ENCODE data around the gene AUTS2.
"Not testable (repeated sequence)": the region's sequence is repeated elsewhere in the genome, so short reads cannot be mapped to it uniquely, and the experiment has no call there.

AUTS2 gene

GRCh38 chr7:70233776-70234175, 635.5 kb downstream of the AUTS2 start:
- no peak for DNase-seq

- no peak for DNase-seq
Observed at GRCh38 chr7:70237256-70237655, 639.0 kb downstream of the AUTS2 start.

GRCh38 chr7:70237831-70238575, 639.7 kb downstream of the AUTS2 start:
- DNase-seq = no peak

DNA sequence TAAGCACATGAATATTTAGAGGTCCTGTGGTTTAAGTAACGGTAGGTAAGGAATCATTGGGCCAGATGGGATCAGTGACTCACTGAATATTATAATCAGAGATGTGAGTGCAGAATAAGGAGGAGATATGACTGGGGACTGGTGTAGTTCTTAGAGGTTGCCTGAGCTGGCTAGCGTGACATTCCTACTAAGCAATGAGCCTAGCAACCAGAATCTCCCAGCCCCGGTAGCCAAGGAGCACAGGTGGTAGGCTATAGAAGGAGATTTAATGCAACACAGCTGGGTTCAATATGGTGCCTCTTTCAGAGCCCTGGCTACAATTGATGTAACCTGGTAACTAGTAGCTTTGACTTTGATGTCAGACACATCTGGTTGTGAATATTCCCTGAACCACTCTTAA, 641.6 kb downstream of the AUTS2 start:
- no peak for DNase-seq

DNA sequence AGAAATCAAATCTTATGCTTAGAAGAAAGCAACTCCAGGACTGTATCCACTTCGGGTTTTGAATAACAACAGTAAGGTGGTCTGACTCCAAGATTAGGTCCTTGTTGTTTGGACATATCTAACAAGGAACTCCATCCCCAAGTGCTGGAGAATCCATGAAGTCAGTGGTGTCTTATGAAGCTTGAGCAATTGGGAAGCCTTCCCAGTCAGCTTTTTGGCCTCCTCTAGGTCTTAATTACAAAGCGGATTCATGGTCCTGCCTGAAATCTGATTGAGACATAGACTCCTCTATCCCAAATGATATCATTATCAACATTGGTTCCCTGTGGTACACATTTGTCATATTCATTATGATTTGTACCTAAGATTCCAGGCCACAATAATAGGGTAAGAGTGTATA, 642.6 kb downstream of the AUTS2 start:
- DNase-seq = no peak

DNA sequence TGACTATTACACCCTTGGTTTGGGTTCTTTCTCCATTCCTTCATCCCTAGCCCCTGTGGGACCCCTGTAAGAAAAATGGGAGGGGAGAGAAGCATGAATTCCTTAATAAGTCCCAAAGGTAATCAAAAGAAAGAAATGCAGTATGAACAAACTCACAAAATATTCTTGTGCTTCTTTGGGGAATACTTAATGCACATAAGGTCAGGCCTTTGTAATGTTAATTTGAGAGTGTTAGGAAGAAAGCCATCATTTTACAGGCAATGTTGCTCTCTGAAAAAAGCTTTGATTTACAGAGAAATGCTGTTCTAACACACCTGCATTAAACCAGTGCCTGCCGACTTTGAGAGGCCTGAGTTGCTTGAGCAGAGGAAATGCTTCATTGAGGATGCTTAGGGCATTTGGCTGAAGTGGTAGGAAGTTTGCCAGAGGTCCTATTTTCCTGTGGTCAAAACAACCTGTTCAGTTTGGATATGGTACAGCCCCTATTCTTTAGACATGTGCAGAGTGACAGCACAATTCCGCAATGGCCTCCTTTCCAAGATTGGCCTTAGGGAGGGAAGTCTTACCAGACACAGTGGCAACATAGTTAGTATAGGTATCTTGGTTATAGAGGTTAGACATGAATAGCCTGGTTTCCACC, 643.4 kb downstream of the AUTS2 start:
- no peak for DNase-seq

DNA sequence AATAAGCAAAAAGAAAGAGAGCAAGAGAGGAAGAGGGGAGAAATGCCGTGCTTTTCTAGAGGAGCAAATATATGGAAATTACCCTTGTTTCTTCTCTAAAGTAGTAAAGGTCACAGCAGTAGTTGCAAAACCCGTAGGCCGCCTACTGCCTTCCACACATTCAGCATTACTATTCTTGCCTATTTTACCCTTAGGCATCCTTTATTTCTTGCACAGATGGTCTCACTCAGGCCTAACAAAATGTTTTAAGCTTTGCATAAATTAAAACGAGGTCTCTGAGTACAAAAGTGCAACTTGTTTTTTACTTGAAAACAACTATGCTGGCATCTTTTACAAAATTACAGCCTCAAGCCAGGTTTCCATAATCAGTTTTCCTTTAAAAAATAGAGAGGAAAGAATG, 644.6 kb downstream of the AUTS2 start:
- no peak for DNase-seq

GRCh38 chr7:70243443-70243842, 645.2 kb downstream of the AUTS2 start:
- DNase-seq = no peak

DNA sequence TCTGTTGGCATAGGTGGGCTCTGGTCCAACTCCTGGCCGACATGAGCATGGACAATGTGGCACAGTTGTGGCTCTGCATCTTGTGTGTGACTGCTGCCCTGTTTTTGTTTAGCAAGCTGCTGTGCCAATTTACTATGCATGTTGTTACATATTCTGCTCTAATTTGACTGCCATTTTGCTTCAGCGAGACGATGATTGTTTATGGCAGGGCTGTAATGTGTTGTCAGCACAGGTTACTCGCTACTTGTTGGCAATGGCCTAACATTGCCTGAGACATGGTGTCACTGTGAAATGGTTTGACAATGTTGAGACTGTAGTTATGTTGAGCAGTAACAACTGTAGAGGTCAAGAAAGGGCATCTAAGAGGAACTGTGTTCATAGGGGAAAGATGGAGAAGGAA, 659.6 kb downstream of the AUTS2 start:
- DNase-seq = no peak

DNA sequence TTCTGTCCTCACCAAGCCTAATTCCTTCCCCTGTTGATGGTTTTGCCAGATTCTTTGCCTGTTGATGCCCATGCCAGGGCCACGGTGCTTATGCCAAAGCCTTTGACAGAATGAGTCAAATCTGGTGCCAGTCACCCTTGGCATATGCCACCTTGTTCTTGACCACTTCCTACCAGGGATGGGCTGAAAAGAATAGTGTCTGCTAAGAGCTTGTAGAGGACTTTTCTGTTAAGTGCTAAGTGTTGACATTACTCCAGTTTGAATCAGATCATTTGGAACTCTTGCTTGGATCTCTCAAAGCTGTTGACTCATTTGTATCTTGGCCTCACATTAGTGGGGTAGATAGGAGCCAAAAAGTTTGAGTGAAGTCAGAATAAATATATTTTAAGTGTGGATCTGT, 661.2 kb downstream of the AUTS2 start:
- DNase-seq = no peak

DNA sequence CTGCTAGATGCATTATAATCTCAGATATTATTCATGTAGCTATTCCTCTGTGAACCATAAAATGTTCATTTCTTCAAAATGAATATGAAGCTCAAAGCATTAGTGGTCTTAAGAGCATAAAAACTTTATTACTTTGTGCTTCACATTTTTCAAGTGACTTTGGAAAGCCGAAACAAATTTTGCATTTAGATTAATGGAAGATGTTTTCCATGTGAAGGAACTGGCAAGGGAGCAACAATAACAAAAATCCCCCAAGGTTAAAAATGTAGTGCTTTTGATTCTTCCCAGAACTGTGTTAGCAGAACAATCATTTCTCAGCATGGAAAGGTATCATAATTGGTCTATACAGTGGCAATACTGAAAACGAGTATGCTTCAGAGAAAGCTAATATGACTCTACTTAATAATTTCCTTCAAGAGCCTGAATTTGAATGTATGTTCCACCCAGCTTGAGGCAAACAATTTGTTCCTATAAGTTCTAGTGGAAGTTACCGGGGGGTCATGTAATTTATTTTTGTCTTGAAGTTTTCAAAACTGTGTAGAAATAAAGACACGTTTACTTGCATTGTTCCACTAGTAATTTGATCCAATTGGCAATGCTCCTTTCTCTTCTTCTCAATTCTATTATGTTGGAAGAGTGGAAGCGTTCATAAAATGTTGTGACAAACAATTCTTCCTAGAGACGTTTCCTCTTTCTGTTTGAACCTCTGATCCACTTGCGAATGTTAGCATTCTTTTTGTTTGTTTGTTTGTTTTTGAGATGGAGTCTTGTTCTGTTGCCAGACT, 665.4 kb downstream of the AUTS2 start:
- no peak for DNase-seq

DNA sequence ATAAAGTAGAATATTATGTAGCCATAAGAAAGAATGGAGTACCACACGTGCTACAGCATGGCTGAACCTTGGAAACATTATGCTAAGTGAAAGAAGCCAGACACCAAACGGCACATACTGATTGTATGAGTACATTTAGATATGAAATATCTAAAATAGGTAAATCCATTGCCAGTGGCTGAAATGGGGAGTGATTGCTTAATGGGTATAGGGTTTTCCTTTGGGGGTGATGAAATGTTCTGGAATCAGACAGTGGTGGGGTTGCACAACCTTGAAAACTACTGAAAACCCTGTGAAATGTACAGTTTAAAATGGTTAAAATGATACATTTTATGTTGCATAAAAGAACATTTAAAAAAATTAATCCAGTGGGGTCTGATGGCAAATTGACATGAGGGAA, 667.9 kb downstream of the AUTS2 start:
- no peak for DNase-seq

- no peak for DNase-seq
Observed at GRCh38 chr7:70267381-70268120, 669.3 kb downstream of the AUTS2 start.

- DNase-seq = no peak
Observed at GRCh38 chr7:70268179-70268578, 669.9 kb downstream of the AUTS2 start.

DNA sequence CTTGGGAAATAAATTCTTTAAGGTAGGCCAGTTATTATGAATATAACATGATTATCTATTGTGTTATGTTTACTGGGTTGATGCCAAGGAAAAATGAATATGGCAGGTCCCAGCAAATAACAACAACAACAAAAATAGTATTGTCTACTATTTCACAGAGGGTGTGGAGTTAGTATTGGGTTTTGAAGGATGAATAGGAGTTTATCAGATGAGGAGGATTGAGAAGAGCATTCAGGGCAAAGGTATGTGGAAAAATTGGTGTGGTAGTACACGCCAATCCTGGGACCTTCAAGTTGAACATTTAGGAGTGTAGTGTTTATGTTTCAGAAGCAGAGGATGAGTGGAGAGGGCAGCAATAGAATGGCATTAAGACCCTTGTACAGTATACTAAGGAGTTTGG, 671.9 kb downstream of the AUTS2 start:
- DNase-seq = no peak

DNA sequence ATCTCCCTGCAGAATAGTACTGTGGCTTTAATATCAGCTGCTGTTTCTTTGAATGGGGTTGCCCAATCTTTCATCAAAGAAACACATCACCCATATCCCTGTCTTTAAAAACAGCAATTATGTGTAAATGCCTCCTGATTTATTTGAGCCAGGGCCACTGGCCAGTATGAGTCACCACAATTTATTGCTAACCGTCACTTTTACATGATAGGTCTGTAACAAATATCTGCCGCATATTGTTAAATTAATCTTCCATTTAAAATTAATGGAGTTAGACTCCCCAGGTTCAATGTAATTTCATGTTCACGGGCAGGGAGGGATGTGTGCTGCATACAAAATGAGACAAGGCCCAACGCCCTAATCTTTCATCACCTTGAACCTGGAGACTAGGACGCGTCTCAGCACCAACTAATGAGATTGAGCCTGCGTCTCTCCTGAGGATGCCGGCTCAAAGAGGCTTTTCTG, 673.4 kb downstream of the AUTS2 start:
- DNase-seq = no peak

DNA sequence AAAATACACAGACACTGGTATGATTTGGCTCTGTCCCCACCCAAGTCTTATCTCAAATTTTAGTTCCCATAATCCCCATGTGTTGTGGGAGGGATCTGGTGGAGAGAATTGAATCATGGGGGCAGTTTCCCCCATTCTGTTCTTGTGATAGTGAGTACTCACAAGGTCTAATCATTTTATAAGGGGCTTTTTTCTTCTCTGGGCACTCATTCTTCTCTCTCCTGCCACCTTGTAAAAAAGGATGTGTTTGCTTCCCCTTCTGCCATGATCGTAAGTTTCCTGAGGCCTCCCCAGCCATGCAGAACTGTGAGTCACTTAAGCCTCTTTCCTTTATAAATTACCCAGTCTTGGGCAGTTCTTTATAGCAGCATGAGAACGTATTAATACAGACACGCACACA, 677.3 kb downstream of the AUTS2 start:
- DNase-seq = not testable (repeated sequence)

DNA sequence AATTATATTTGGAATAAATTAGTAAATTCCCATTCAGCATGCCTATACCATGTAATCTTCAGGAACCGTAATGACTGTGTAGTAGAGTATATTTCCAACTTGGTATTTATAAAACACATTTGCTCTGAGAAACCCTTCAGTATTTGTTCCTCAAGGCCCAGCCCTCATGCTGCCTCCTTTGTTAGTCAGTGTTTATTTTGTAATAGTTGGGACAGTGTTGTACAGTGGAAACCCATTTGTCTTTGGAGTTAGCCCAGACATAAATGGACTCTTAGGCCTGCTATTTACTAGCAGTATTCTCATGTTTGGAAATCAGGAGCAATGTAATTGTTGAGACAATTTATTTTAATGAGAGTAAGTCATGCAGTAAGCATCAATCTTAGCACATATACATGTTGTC, 686.9 kb downstream of the AUTS2 start:
- no peak for DNase-seq

GRCh38 chr7:70285854-70286253, 687.6 kb downstream of the AUTS2 start:
- DNase-seq = no peak

GRCh38 chr7:70288781-70289456, 690.6 kb downstream of the AUTS2 start:
- no peak for DNase-seq

DNA sequence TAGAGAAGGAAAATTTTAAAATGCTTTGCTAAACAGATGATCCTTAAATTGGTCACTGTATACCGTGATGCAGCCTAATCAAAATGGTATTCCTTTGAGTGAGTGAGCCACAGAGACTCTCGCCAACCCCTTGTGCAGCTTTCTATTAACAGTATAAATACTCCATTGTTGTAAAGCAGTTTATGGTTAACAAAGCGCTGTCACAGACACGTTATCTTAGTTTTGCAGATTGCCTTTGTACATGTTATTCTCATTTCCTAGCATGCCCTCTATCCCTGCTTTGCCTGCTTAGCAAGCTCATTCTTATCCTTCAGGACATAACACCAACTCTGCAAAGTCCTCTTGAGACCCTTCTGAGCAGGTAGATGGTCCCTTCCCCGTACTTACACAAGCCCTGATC, 694.4 kb downstream of the AUTS2 start:
- no peak for DNase-seq

GRCh38 chr7:70294211-70294911, 696.1 kb downstream of the AUTS2 start:
- DNase-seq = no peak

All from NK-92 treated with Interleukin-12 subunit alpha and Interleukin-12 subunit beta, amount 100 ng/mL, for 24 hours (cell line).